Urothelium cell line (cell line): ENCODE results near the gene GSTM5.
A peak's percentile ranks its signal among the peaks of the same experiment; 100 is the strongest.
"Not testable (repeated sequence)": the region's sequence is repeated elsewhere in the genome, so short reads cannot be mapped to it uniquely, and the experiment has no call there.

Source experiments
- DNase-seq: peaks from one replicate; pipeline ENCODE4 v3.0.0; 2011; ENCODE audit warnings: low spot score, mixed read lengths
- FAIRE-seq: peaks from 2 replicates; lab custom pipeline; 2011; peaks lifted over from hg19 to GRCh38; lab: Jason Lieb, UNC

GSTM5 gene

GRCh38 chr1:109695138-109695537 lies 16.9 kb upstream of the GSTM5 start:
- DNase-seq, FAIRE-seq: not testable (repeated sequence)

GRCh38 chr1:109697066-109697465 lies 15.0 kb upstream of the GSTM5 start:
- FAIRE-seq (no peak), DNase-seq (no peak)

- not testable (repeated sequence) for FAIRE-seq, DNase-seq
Measured at GRCh38 chr1:109697861-109698260, 14.2 kb upstream of the GSTM5 start.

GRCh38 chr1:109702940-109703339 lies 9.1 kb upstream of the GSTM5 start:
- not testable (repeated sequence) for DNase-seq, FAIRE-seq

GRCh38 chr1:109704173-109704572 lies 7.9 kb upstream of the GSTM5 start:
- FAIRE-seq = no peak
- no peak for DNase-seq

- DNase-seq (no peak), FAIRE-seq (no peak)
Measured at GRCh38 chr1:109705411-109705810, 6.6 kb upstream of the GSTM5 start.

- FAIRE-seq, DNase-seq: not testable (repeated sequence)
Measured at GRCh38 chr1:109708949-109709348, 3.1 kb upstream of the GSTM5 start.

GRCh38 chr1:109709822-109710221 lies 2.2 kb upstream of the GSTM5 start:
- FAIRE-seq = not testable (repeated sequence)

GRCh38 chr1:109712321-109712864 lies 342 bp downstream of the GSTM5 start:
- FAIRE-seq (no peak), DNase-seq (no peak)

More at GRCh38 chr1:109709822-109710221, 2.2 kb upstream of the GSTM5 start:
- DNase-seq = not testable (repeated sequence)

- FAIRE-seq = no peak
- no peak for DNase-seq
Measured at GRCh38 chr1:109713636-109714035, 1.6 kb downstream of the GSTM5 start.

GRCh38 chr1:109714661-109715372 lies 2.8 kb downstream of the GSTM5 start:
- DNase-seq = no peak
- no peak for FAIRE-seq

- DNase-seq (no peak), FAIRE-seq (no peak)
Measured at GRCh38 chr1:109716121-109716520, 4.1 kb downstream of the GSTM5 start.

GRCh38 chr1:109716570-109717090 lies 4.6 kb downstream of the GSTM5 start:
- FAIRE-seq (no peak), DNase-seq (no peak)

- FAIRE-seq = no peak
- no peak for DNase-seq
Measured at GRCh38 chr1:109717729-109718128, 5.7 kb downstream of the GSTM5 start.

GRCh38 chr1:109718495-109718894 lies 6.4 kb downstream of the GSTM5 start:
- no peak for FAIRE-seq
- peak; percentile 37 for DNase-seq

- FAIRE-seq (no peak), DNase-seq (no peak)
Measured at GRCh38 chr1:109719337-109719837, 7.3 kb downstream of the GSTM5 start.

GRCh38 chr1:109721042-109721441 lies 9.0 kb downstream of the GSTM5 start:
- no peak for FAIRE-seq

GRCh38 chr1:109721971-109722370 lies 9.9 kb downstream of the GSTM5 start:
- FAIRE-seq (no peak), DNase-seq (no peak)

More at GRCh38 chr1:109721042-109721441, 9.0 kb downstream of the GSTM5 start:
- no peak for DNase-seq

GRCh38 chr1:109722908-109723691 lies 11.0 kb downstream of the GSTM5 start:
- FAIRE-seq (no peak), DNase-seq (no peak)

- DNase-seq (no peak), FAIRE-seq (no peak)
Measured at GRCh38 chr1:109724933-109725332, 12.9 kb downstream of the GSTM5 start.

- DNase-seq (no peak), FAIRE-seq (no peak)
Measured at GRCh38 chr1:109725510-109725909, 13.5 kb downstream of the GSTM5 start.
